ENCODE measurements around the gene WASHC4.
"Not testable (repeated sequence)": the region's sequence is repeated elsewhere in the genome, so short reads cannot be mapped to it uniquely, and the experiment has no call there.

DNA sequence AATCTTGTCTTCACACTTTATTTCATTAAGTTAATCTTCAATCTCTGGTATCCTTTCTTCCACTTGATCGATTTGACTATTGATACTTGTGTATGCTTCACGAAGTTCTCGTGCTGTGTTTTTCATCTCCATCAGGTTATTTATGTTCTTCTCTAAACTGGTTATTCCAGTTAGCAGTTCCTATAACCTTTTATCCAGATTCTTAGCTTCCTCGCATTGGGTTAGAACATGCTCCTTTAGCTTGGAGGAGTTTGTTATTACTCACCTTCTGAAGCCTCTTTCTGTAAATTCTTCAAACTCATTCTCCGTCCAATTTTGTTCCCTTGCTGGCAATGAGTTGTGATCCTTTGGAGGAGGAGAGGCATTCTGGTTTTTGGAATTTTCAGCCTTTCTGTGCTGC, 76.4 kb downstream of the WASHC4 start:
- TF ChIP-seq, protein P1, sequence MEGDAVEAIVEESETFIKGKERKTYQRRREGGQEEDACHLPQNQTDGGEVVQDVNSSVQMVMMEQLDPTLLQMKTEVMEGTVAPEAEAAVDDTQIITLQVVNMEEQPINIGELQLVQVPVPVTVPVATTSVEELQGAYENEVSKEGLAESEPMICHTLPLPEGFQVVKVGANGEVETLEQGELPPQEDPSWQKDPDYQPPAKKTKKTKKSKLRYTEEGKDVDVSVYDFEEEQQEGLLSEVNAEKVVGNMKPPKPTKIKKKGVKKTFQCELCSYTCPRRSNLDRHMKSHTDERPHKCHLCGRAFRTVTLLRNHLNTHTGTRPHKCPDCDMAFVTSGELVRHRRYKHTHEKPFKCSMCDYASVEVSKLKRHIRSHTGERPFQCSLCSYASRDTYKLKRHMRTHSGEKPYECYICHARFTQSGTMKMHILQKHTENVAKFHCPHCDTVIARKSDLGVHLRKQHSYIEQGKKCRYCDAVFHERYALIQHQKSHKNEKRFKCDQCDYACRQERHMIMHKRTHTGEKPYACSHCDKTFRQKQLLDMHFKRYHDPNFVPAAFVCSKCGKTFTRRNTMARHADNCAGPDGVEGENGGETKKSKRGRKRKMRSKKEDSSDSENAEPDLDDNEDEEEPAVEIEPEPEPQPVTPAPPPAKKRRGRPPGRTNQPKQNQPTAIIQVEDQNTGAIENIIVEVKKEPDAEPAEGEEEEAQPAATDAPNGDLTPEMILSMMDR (conservative IDR thresholded peaks at IDR 0.05 in 1 of 2, IDR thresholded peaks at IDR 0.05 in 1 of 2; ENCODE audit: extremely low read depth in 1 of 2, insufficient read depth in 1 of 2, low read depth in 1 of 2, low read length in 2 of 2) = not testable (repeated sequence)
- not testable (repeated sequence) for TF ChIP-seq EZH2 (IDR thresholded peaks at IDR 0.05; ENCODE audit: borderline replicate concordance, low read length)
